ENCODE results near the gene TRIP4. TPM values are rescaled to one million over a fixed set of nuclear protein-coding genes. Genes with fewer than 3 reads are reported as not detected.

The TRIP4 gene
- total and polyA plus RNA-seq, 9 of the 15 experiments (the other 6 are each of a cell fraction or from before 2014, with no cell fraction given): 7.6 to 23.3 (median 16.7) TPM

- TF ChIP-seq ATF6 (CRISPR knock-in tag; IDR thresholded peaks at IDR 0.05) (no peak), ETS2 (tag; IDR thresholded peaks at IDR 0.05; ENCODE audit: borderline replicate concordance, poor library complexity, severe bottlenecking) (no peak), ZBTB11 (CRISPR knock-in tag; IDR thresholded peaks at IDR 0.05) (0 out of 6 replicates have a peak, but pooled peaks of 1 of the 3 experiments have one; percentile 54), RUNX1 (IDR thresholded peaks at IDR 0.05; ENCODE audit: low read depth) (no peak), ILK (tag; IDR thresholded peaks at IDR 0.05; ENCODE audit: borderline replicate concordance, low read depth) (no peak), NFRKB (IDR thresholded peaks at IDR 0.05; ENCODE audit: low read depth) (0 out of 2 replicates have a peak, but pooled peaks have one; percentile 46), C11orf30 (IDR thresholded peaks at IDR 0.05; ENCODE audit: low read depth) (no peak), ARID2 (IDR thresholded peaks at IDR 0.05) (no peak), PHB2 (IDR thresholded peaks at IDR 0.05; ENCODE audit: low read depth) (no peak), MTA2 (IDR thresholded peaks at IDR 0.05; ENCODE audit: low read depth) (no peak), EP400 (IDR thresholded peaks at IDR 0.05) (peak; percentile 36)
- TF ChIP-seq, protein P1, sequence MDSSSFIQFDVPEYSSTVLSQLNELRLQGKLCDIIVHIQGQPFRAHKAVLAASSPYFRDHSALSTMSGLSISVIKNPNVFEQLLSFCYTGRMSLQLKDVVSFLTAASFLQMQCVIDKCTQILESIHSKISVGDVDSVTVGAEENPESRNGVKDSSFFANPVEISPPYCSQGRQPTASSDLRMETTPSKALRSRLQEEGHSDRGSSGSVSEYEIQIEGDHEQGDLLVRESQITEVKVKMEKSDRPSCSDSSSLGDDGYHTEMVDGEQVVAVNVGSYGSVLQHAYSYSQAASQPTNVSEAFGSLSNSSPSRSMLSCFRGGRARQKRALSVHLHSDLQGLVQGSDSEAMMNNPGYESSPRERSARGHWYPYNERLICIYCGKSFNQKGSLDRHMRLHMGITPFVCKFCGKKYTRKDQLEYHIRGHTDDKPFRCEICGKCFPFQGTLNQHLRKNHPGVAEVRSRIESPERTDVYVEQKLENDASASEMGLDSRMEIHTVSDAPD (CRISPR knock-in tag; IDR thresholded peaks at IDR 0.05): no peak
These were observed 73.4 kb downstream of the TRIP4 start (continued) for GRCh38 chr15:64460724-64461720.

Data from K562 (cell line).